Nucleus accumbens (tissue), 56 donors: ENCODE results near the gene ANO9.

Source experiments
- DNase-seq, 56 donors: peaks; one replicate each; lab custom pipeline; 2025; lab: John Stamatoyannopoulos, UW

ANO9 gene

GRCh38 chr11:472816-473215, 31.0 kb upstream of the ANO9 start:
- no peak for DNase-seq

GRCh38 chr11:472272-472671, 30.5 kb upstream of the ANO9 start:
- DNase-seq = no peak

- no peak for DNase-seq
Observed at GRCh38 chr11:471468-472145, 29.8 kb upstream of the ANO9 start.

GRCh38 chr11:469684-470560, 28.1 kb upstream of the ANO9 start:
- DNase-seq = peak in 52 of 56 donors; percentile 24 to 84 (median 63)

- peak in 2 of 56 donors; percentile 26 to 29 for DNase-seq
Observed at GRCh38 chr11:469026-469683, 27.3 kb upstream of the ANO9 start.

- DNase-seq = peak in 1 of 56 donors; percentile 25
Observed at GRCh38 chr11:468493-468892, 26.7 kb upstream of the ANO9 start.

- DNase-seq = no peak
Observed at GRCh38 chr11:468036-468435, 26.2 kb upstream of the ANO9 start.

- DNase-seq = no peak
Observed at GRCh38 chr11:465896-466530, 24.2 kb upstream of the ANO9 start.

- DNase-seq = no peak
Observed at GRCh38 chr11:464316-464715, 22.5 kb upstream of the ANO9 start.

- DNase-seq = no peak
Observed at GRCh38 chr11:462107-462890, 20.5 kb upstream of the ANO9 start.

GRCh38 chr11:461626-462025, 19.8 kb upstream of the ANO9 start:
- no peak for DNase-seq

GRCh38 chr11:460331-461199, 18.8 kb upstream of the ANO9 start:
- no peak for DNase-seq

GRCh38 chr11:459511-460220, 17.9 kb upstream of the ANO9 start:
- no peak for DNase-seq

GRCh38 chr11:457111-457760, 15.4 kb upstream of the ANO9 start:
- peak in 7 of 56 donors; percentile 11 to 42 (median 26) for DNase-seq

- no peak for DNase-seq
Observed at GRCh38 chr11:456533-456932, 14.7 kb upstream of the ANO9 start.

- no peak for DNase-seq
Observed at GRCh38 chr11:455566-456147, 13.8 kb upstream of the ANO9 start.

GRCh38 chr11:454801-455565, 13.2 kb upstream of the ANO9 start:
- DNase-seq = no peak
